Fibroblast of lung (primary cell): ENCODE measurements around the gene SLC6A1.

ENCODE experiments used
- EZH2 ChIP-seq: IDR thresholded peaks from 2 replicates; pipeline ENCODE4 v1.5.1; 2012; ENCODE audit warnings: low read length, control low read depth, mild to moderate bottlenecking; ENCODE audit errors: missing control alignments
- TF ChIP-seq, protein P1 (sequence below), 2 donors: IDR thresholded peaks in 1 of 2; conservative IDR thresholded peaks in 1 of 2; 1 replicate in 1 of 2; 2 replicates in 1 of 2; pipeline ENCODE4 v1.5.1; 2011 to 2012; ENCODE audit warnings: low read length in 2 of 2, control low read depth in 1 of 2, inconsistent platforms in 1 of 2, low read depth in 1 of 2, mild to moderate bottlenecking in 1 of 2

DNA sequence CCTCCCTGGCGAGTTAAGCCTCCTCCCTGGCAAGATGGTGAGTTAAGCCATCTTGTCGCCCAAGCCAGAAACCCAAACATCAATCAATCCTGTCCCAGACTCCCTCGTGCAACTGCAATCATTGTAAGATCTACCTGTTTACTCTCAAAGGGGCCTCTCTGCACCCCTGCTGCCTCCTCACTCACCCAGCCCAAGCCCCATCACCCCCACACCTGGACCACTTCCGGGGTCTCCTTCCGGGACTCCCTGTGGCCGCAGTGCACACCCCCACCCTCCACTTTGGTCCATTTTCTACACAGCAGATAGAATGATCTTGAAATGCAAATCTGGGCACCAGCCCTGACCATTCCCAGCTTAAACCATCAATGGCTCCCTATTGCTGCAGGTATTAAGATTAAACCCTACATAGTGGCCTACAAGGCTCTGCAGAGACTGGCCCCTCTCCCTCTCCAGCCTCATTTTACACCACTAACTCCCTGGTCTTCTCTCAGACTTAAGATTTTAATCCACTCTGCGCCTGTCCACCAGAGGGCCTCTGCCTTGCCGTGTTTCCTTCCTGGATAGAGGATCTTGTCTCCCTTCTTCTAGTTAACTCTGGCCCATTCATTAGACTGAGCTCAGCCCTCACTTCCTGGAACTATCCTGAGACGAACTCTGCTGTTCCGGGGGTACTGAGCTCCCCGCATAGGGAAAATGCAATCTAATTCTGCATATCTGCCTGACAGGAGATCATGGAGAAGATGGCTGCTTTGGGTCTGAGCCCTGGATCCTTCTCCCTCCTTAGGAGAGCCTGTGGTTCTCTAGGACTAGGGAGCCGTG, 41.9 kb upstream of the SLC6A1 start:
- TF ChIP-seq, protein P1, sequence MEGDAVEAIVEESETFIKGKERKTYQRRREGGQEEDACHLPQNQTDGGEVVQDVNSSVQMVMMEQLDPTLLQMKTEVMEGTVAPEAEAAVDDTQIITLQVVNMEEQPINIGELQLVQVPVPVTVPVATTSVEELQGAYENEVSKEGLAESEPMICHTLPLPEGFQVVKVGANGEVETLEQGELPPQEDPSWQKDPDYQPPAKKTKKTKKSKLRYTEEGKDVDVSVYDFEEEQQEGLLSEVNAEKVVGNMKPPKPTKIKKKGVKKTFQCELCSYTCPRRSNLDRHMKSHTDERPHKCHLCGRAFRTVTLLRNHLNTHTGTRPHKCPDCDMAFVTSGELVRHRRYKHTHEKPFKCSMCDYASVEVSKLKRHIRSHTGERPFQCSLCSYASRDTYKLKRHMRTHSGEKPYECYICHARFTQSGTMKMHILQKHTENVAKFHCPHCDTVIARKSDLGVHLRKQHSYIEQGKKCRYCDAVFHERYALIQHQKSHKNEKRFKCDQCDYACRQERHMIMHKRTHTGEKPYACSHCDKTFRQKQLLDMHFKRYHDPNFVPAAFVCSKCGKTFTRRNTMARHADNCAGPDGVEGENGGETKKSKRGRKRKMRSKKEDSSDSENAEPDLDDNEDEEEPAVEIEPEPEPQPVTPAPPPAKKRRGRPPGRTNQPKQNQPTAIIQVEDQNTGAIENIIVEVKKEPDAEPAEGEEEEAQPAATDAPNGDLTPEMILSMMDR (conservative IDR thresholded peaks at IDR 0.05 in 1 of 2, IDR thresholded peaks at IDR 0.05 in 1 of 2; ENCODE audit: low read depth in 1 of 2, low read length in 2 of 2), result peak; percentile 63 to 69
- no peak for TF ChIP-seq EZH2
